Bronchial epithelial cell (primary cell): ENCODE measurements around the gene C9orf78. TPM values are rescaled to one million over a fixed set of nuclear protein-coding genes. Genes with fewer than 3 reads are reported as not detected.

Source experiments
- DNase-seq: peaks from one replicate; pipeline ENCODE4 v3.0.0-alpha.2; 2010; ENCODE audit warnings: low read depth
- FAIRE-seq: peaks from 2 replicates; lab custom pipeline; 2011; peaks lifted over from hg19 to GRCh38; lab: Jason Lieb, UNC
- H3K27me3 ChIP-seq: 2 replicates; pipeline ENCODE4 v1.5.1; 2011; ENCODE audit warnings: low read length; ENCODE audit not compliant: control insufficient read depth, insufficient read depth
- H3K36me3 ChIP-seq: 2 replicates; pipeline ENCODE4 v1.5.1; 2011; ENCODE audit warnings: low read length; ENCODE audit not compliant: control insufficient read depth, insufficient read depth
- H3K4me3 ChIP-seq: 2 replicates; pipeline ENCODE4 v1.5.1; 2011; ENCODE audit warnings: mild to moderate bottlenecking, low read depth, low read length, control low read depth
- CTCF ChIP-seq: IDR thresholded peaks from 2 replicates; pipeline ENCODE4 v1.5.1; 2011; ENCODE audit warnings: mild to moderate bottlenecking, moderate library complexity, low read length, control low read depth, inconsistent platforms; ENCODE audit not compliant: insufficient read depth, severe bottlenecking
- total RNA-seq: library from RNA; depleted of rRNA; stranded (reverse); fragments of >200 nt; gene quantifications from 2 replicates; pipeline ENCODE4 v1.2.1, GENCODE V29; 2014

C9orf78 gene
- total RNA-seq, 1 donor from 2014 or later, result 65.8 TPM

GRCh38 chr9:129860653-129861446, 25.8 kb upstream of the C9orf78 start:
- DNase-seq (no peak), FAIRE-seq (no peak)
- no peak for TF ChIP-seq CTCF
- Histone ChIP-seq H3K27me3 (no peaks in the 10 kb centered on the region), H3K36me3 (peaks cover 15% of the 10 kb centered on the region), H3K4me3 (no peak overlapping the region)

- Histone ChIP-seq H3K27me3 (no peaks in the 10 kb centered on the region), H3K4me3 (no peak overlapping the region), H3K36me3 (peaks cover 21% of the 10 kb centered on the region)
- TF ChIP-seq CTCF, result no peak
- no peak for DNase-seq
- no peak for FAIRE-seq
Measured at GRCh38 chr9:129858167-129858962, 23.3 kb upstream of the C9orf78 start.

DNA sequence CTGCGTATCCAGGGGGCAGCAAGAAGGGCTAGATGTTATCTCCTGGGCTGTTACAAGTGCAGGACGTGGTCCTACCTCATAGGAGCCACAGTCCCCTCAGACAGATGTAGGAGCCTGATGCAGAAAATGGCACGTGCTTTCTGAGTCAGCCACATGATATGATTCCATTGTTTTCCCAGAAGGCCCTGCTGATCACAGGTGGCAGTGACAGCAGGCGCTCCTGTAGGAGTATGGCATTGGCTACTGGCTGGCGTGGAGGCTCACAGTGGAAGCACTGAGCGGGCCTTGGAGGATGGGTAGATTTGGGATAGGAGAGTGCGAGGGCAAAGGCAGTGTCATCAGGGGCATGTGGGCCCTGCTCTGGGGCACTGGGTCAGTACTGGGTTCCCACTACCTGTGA, 22.1 kb upstream of the C9orf78 start:
- Histone ChIP-seq H3K27me3 (no peaks in the 10 kb centered on the region), H3K4me3 (no peak overlapping the region), H3K36me3 (peaks cover 28% of the 10 kb centered on the region)
- FAIRE-seq (no peak), DNase-seq (no peak)
- TF ChIP-seq CTCF, result no peak

DNA sequence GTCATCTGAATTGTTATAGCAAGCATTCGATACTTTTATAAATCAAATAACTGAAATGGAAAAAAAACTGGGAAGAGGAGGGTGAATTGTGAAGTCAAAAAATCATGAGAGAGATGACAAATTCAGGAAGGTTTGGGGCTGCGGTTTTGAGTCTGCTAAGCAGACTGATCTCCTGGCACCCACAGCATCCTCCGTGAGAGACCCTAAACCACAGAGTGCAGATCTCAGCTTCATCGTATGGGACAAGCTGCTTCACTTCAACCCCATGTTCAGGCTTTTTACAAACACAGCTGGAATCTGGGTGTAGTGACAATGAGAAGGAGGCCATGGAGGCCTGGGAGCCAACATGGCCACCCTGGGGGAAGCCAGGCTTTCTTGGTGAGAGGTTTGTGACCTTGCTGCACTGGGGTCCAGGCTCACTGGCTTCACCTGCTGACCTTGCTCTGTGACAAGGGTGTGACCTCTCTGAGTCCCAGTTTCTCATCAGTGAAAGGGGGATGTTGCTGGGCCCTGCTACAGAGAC, 19.6 kb upstream of the C9orf78 start:
- no peak for FAIRE-seq
- Histone ChIP-seq H3K4me3 (no peak overlapping the region), H3K36me3 (peaks cover 30% of the 10 kb centered on the region), H3K27me3 (no peaks in the 10 kb centered on the region)
- no peak for TF ChIP-seq CTCF
- DNase-seq, result no peak

GRCh38 chr9:129853614-129854013, 18.5 kb upstream of the C9orf78 start:
- no peak for DNase-seq
- Histone ChIP-seq H3K36me3 (peaks cover 30% of the 10 kb centered on the region), H3K4me3 (no peak overlapping the region), H3K27me3 (no peaks in the 10 kb centered on the region)
- TF ChIP-seq CTCF, result no peak
- no peak for FAIRE-seq
